HG03469 (cell line): ENCODE measurements around the gene FUBP3.
"Not testable (repeated sequence)": the region's sequence is repeated elsewhere in the genome, so short reads cannot be mapped to it uniquely, and the experiment has no call there.

Experiments
- ATAC-seq: cut with Tn5 transposase; IDR thresholded peaks from one replicate; pipeline ENCODE4 v1.9.1; 2021; ENCODE audit warnings: mild to moderate bottlenecking, moderate library complexity, moderate number of reproducible peaks; ENCODE audit not compliant: unreplicated experiment

The FUBP3 gene

GRCh38 chr9:130556396-130557076, 22.8 kb upstream of the FUBP3 start:
- ATAC-seq = no peak

DNA sequence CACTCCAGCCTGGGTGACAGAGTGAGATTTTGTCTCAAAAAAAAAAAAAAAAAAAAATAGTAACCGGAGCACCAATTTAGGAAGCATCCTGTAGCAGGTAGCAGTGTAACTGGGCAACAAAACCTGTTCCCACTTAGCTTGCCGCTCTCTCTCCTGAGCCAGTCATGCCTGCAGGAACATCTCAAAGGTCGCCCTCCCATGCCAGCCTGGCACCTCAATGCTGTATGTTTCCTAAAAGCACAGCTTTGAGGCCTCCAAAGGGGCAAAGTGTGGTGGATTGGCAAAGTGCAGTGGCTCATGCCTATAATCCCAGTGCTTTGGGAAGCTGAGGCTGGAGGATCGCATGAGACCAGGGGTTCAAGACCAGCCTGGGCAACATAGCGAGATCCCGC, 22.3 kb upstream of the FUBP3 start:
- ATAC-seq = no peak

DNA sequence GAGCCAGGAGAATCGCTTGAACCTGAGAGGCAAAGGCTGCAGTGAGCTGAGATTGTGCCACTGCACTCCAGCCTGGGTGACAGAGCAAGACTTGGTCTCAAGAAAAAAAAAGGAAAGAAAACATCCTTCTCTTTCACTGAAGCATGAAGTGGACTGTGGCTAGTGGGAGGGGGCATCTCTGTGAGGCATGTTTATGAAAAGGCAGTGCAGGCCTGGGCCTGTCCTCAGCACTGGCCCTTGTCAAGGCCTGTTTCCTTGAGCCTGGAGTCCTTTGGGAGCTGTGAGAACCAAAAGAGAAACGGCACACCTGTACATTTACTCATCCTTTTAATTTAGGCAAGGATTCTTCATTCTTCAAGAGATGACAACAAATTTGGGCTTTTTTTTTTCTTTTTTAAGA, 18.3 kb upstream of the FUBP3 start:
- no peak for ATAC-seq

- not testable (repeated sequence) for ATAC-seq
Observed at GRCh38 chr9:130562525-130562924, 16.9 kb upstream of the FUBP3 start.

DNA sequence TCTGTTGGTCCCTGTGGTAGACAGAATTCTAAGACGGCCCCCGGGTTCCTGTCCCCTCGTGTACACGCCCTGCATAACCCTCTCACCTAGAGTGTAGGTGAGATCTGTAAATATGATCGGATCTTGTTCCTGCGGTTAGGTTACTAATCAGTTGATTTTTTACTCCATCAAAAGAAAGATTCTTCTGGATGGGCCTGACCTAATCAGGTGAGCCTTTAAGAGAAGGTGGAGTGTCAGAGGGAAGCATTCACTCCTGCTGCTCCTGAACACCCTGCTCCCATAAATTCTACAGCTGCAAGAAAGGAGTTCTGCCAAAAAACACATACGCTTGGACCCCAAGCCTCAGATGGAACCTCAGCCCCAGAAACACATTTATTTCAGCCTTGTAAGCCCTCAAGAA, 15.6 kb upstream of the FUBP3 start:
- no peak for ATAC-seq

DNA sequence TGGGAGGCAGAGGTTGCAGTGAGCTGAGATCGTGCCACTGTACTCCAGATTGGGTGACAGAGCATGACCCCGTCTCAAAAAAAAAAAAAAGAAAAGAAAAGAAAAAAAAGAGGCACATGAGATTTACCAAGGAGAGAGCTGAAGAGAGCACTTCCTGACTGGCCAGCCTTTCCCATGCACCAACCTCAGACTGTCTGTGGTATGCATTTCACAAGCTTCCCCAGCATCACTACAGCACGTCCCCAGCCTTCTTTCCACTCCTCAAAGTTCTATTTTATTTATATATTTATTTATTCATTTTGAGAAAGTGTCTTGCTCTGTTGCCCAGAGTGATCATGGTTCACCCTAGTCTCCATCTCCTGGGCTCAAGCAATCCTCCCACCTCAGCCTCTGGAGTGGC, 13.6 kb upstream of the FUBP3 start:
- ATAC-seq = no peak

- ATAC-seq = no peak
Observed at GRCh38 chr9:130570208-130570607, 9.2 kb upstream of the FUBP3 start.

DNA sequence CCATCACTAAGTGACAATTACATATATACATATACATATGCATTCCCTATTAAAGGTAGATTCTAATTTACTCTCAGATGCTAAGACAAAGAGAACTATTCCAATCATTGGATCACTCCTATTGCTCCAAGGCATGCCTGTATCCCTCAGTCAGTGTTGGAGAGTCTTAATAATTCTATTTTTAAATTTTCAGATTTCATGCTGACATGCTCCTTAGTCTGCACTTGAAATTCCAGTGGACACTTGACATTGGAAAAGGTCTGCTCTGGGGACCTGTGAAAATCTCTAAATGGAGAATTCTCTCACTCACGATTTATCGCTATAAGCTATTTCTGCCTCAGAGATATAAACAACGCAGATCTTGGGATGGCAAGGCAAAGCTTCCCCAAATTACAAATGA, 3.9 kb upstream of the FUBP3 start:
- no peak for ATAC-seq

DNA sequence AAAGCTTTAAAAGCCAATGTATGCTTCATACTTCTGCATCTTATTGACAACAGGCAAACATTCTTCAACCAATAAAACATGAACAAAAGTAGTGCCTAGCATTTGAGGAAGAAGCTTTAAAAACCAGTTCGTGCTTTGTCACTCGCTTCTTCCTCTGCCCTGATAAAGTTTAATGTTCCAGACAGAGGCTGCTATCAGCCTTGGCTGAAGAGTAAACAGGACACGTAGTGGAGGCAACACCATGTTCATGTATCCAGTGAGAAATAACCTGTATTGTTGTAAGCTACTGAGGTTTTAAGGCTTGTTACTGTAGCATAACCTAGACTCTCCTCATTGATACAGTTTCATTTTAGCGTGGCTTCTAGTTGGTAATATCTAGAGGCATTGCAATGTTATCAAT, 3.2 kb upstream of the FUBP3 start:
- no peak for ATAC-seq

GRCh38 chr9:130579738-130580463, 524 bp downstream of the FUBP3 start:
- ATAC-seq = no peak

DNA sequence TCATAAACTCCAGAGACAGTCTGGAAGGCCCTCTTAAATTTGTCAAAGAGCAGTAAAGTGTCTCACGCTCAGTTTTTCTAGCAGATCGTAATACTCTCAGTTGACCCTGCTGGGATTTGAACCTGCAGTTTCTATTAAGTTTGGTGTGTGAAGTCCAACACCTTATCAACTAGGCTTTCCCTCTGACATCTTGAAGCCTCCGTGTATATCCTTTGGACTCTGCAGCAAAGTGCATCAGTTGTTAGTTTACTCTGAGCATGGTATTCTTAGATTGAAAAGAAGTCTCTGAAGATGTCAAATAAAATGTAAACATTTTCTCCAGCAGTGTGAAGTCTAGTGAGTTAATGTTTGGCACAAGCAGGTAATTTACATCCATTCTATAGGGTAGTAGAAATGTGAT, 2.4 kb downstream of the FUBP3 start:
- ATAC-seq = no peak

DNA sequence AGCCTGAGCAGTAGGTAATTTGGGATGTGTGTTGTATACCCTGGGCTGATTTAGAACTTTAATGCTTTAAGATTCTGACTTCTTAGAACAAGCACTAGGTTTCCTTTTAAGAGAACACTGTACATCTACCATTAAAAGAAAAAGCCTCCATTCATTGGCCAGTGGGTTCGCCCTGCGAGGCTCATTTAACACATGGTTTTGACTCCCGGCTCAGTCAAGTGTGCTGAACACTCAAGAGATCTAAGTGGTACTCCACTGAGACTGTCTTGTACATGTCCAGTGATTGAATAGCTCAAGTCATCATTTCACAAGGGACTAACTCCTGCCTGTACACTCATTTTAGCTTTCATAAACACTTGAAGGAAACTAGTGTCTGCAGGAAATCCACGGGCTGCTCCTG, 3.9 kb downstream of the FUBP3 start:
- no peak for ATAC-seq

DNA sequence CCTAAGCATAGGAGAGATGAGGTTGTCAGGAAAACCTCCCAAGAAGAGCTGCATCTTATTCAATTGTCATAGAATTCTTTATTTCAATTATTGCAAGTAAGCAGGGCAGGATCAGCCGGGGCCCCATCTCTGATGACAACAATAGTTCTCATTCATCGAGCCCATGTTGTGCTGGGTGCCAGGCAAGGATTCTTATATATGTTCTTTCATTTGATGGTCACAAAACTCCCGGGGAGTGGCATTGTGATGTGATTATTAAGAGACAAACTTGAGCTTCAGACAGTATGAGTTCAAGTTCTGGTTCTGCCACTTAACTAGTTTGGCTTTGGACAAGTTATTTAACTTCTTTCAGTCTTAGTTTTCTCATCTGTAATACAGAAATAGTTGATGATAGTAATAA, 8.5 kb downstream of the FUBP3 start:
- no peak for ATAC-seq

DNA sequence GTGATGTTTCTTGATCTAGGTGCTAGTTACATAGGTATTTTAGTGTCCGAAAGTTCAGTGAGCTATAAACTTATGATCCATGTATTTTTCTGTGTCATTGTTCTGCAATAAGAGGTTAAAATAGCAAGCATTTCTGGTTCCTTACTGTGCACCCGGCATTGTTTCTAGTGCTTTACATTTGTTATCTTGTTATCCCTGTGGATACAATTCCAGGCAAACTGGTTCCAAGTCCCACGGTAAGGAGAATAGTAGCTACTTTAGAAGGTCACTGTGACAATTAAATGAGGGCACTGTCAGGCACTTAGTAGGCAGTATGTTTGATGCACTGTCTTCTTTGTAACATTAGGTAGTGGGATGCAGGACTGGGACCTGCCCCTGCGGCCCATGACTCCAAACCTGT, 9.0 kb downstream of the FUBP3 start:
- ATAC-seq = no peak

DNA sequence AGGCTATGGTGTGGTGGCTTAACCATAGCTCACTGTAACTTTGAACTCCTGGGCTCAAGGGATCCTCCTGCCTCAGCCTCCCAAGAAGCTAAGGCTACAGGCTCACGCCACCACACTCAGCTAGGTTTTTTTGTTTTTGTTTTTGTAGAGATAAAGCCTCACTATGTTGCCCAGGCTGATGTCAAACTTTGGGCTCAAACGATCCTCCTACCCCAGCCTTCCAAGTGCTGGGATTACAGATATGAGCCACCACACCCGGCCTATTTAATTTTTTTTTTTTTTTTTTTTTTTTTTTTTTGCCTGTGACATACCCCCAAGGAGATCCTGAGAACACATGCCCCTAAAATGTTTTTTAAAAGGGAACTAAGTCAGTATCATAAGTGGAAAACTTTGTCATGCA, 10.4 kb downstream of the FUBP3 start:
- no peak for ATAC-seq

- no peak for ATAC-seq
Observed at GRCh38 chr9:130590305-130590704, 10.9 kb downstream of the FUBP3 start.

DNA sequence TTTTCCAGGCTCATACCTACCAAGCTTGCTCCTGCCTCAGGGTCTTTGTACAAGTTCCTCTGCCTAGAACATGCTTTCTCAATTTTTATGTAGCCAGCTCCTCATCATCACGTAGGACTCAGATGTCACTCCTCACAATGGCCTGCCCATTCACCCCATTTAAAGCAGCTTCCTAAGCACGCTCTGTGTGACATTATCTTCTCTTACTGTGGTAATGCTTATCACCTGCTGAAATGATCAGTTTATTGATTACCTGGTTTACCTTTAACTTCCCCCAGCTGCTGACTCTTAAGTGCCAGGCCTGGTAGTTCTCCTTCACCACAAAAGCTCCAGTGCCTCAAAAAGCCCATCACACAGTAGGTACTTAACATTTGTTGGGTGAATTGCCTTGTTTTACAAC, 13.6 kb downstream of the FUBP3 start:
- ATAC-seq = no peak

DNA sequence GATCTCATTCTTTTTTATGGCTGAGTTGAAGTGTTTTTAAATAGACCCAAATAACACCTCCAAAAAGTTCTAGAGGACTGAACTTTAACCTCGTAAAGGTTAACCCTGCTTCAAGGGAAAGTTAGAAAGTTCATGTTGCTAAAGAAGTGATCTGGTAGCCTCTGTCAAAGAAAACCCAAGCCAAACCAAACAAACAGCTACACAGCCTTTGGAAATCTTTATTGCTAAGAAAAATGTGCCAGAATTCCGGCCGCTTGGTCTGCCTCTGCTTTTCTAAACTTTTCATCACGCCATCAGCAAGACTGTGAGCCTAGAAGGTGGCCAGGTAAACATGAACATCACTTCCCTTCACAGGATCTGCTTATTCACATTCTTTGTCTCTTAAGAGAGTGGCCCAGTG, 17.9 kb downstream of the FUBP3 start:
- ATAC-seq = no peak

DNA sequence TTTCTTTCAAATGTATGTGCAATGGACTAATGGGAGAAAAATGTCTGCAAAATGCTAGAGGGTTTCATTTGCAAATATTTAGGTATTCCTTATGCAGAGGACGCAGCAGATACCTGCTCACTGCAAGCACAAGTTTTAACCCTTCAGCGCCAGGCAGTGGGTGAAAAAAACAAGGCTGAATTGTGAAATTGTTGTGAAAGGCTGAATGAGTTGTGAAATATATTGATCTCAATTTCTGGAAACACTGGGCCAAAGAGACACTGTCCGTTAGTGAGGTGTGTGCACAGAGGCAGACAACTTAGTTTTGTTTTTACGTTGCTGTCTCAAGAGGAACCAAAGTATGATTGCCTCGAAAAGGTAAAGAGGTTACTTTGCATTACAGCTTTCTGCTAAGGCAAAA, 18.8 kb downstream of the FUBP3 start:
- no peak for ATAC-seq

DNA sequence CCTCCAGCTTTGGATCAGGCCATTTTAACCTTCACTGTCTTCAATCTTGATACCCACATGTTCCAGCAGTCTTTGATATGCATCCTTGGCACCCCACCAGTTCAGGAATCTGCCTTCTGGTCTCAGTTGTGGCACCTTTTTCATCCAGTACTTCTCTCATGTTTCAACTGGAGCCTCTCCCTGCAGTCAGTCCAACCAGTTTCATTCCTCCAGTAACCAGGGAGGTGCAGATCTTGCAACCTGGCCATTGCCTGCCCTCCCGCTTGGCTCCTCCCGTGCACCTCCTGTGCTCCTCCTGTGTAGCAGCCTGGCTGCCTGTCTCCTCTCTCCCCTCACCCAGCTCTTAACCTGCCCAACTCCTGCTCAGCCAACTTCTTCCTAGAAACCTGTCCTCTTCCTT, 20.2 kb downstream of the FUBP3 start:
- no peak for ATAC-seq

DNA sequence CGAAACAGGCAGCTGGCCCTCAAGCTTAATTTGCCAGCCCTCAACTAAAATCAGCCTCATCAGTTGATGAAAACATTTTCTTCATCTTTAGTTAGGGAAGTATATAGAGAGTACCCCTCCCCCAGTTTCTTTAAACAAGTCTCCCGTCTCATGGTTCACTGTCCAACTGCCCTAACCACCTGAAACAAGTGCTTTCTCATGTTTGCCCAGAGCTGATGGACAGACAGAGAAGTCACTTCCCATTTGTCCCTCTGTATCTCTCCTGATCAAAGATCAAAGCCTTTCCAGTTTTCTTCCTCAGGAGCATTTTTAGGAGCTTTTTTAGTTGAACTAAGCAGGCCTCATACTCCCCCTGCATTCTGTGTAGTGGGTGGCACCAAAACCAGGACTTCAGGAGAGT, 21.7 kb downstream of the FUBP3 start:
- no peak for ATAC-seq

- no peak for ATAC-seq
Observed at GRCh38 chr9:130604295-130604694, 24.9 kb downstream of the FUBP3 start.
